Activated T-cell treated with anti-CD3 and anti-CD28 coated beads for 1 hour (primary cell): Measurements from ENCODE around the gene TUBB2B.

Source experiments
- DNase-seq: peaks from one replicate; pipeline ENCODE4 v3.0.0-alpha.2; 2020; ENCODE audit warnings: low read depth

The TUBB2B gene

GRCh38 chr6:3227363-3228045, at the start of gene TUBB2B:
TUBB2B (minus strand) TSS chr6:3227653; CDS start chr6:3227543, 110 bp downstream.
- no peak for DNase-seq

- DNase-seq = no peak
Observed at GRCh38 chr6:3277251-3277650, 49.8 kb upstream of the TUBB2B start.

- no peak for DNase-seq
Observed at GRCh38 chr6:3276174-3277167, 49.0 kb upstream of the TUBB2B start.

- no peak for DNase-seq
Observed at GRCh38 chr6:3273707-3274521, 46.5 kb upstream of the TUBB2B start.

- DNase-seq = no peak
Observed at GRCh38 chr6:3272911-3273547, 45.6 kb upstream of the TUBB2B start.

- no peak for DNase-seq
Observed at GRCh38 chr6:3271756-3272155, 44.3 kb upstream of the TUBB2B start.

- DNase-seq = no peak
Observed at GRCh38 chr6:3270258-3270657, 42.8 kb upstream of the TUBB2B start.

GRCh38 chr6:3269281-3269975, 42.0 kb upstream of the TUBB2B start:
- DNase-seq = no peak

GRCh38 chr6:3268680-3269079, 41.2 kb upstream of the TUBB2B start:
- DNase-seq = no peak

GRCh38 chr6:3267162-3267561, 39.7 kb upstream of the TUBB2B start:
- no peak for DNase-seq

- no peak for DNase-seq
Observed at GRCh38 chr6:3266170-3266569, 38.7 kb upstream of the TUBB2B start.

- no peak for DNase-seq
Observed at GRCh38 chr6:3265671-3266070, 38.2 kb upstream of the TUBB2B start.

GRCh38 chr6:3264356-3264755, 36.9 kb upstream of the TUBB2B start:
- DNase-seq = no peak

GRCh38 chr6:3263096-3263495, 35.6 kb upstream of the TUBB2B start:
- no peak for DNase-seq

- no peak for DNase-seq
Observed at GRCh38 chr6:3261921-3262320, 34.5 kb upstream of the TUBB2B start.

GRCh38 chr6:3261518-3261820, 34.0 kb upstream of the TUBB2B start:
- DNase-seq = no peak

- no peak for DNase-seq
Observed at GRCh38 chr6:3260772-3261517, 33.5 kb upstream of the TUBB2B start.

- DNase-seq = no peak
Observed at GRCh38 chr6:3260296-3260695, 32.8 kb upstream of the TUBB2B start.

- DNase-seq = no peak
Observed at GRCh38 chr6:3259491-3259958, 32.1 kb upstream of the TUBB2B start.

- peak; percentile 96 for DNase-seq
Observed at GRCh38 chr6:3258720-3259490, 31.5 kb upstream of the TUBB2B start, which contains the start of gene PSMG4. PSMG4 (plus strand) TSS chr6:3258947; CDS start chr6:3259023, 76 bp downstream.
